SK-N-MC (cell line): Measurements from ENCODE around the gene DHODH.
"Not testable (repeated sequence)": the region's sequence is repeated elsewhere in the genome, so short reads cannot be mapped to it uniquely, and the experiment has no call there.

Source experiments
- DNase-seq: peaks from one replicate; pipeline ENCODE4 v3.0.0-alpha.2; 2011; ENCODE audit warnings: low read depth, low spot score
- H3K27ac ChIP-seq: fragments of 200-600 bp; sonication (generic); 2 replicates; pipeline ENCODE4 v1.5.1; 2016; ENCODE audit warnings: mixed run types
- H3K36me3 ChIP-seq: fragments of 200-600 bp; sonication (generic); 2 replicates; pipeline ENCODE4 v1.6.1; 2017; ENCODE audit warnings: antibody characterized with exemption, low read length, mixed read lengths; ENCODE audit not compliant: insufficient read depth
- H3K4me3 ChIP-seq: fragments of 200-600 bp; sonication (generic); 2 replicates; pipeline ENCODE4 v1.5.1; 2016
- H3K9ac ChIP-seq: fragments of 200-600 bp; sonication (generic); 2 replicates; pipeline ENCODE4 v1.8.0; 2017; ENCODE audit warnings: mixed run types, mixed read lengths; ENCODE audit not compliant: insufficient read length
- H3K9me3 ChIP-seq: fragments of 200-600 bp; sonication (generic); 2 replicates; pipeline ENCODE4 v1.6.1; 2017; ENCODE audit warnings: low read depth, mild to moderate bottlenecking, antibody characterized with exemption, low read length, moderate library complexity, mixed read lengths
- EZH2 ChIP-seq: fragments of 200-600 bp; sonication (generic); IDR thresholded peaks from one replicate; pipeline ENCODE4 v1.6.1; 2017; ENCODE audit warnings: antibody characterized with exemption
- FOXP2 ChIP-seq: optimal IDR thresholded peaks from 2 replicates; pipeline ENCODE3; 2011; ENCODE audit warnings: mild to moderate bottlenecking, moderate library complexity; ENCODE audit not compliant: insufficient read depth; ENCODE audit errors: extremely low read length, control extremely low read depth
- POLR2AphosphoS5 ChIP-seq: IDR thresholded peaks from 2 replicates; pipeline ENCODE4 v1.6.1; 2012; ENCODE audit warnings: mild to moderate bottlenecking, low read depth, low read length, borderline replicate concordance

DHODH gene

GRCh38 chr16:72060405-72060804 is 51.9 kb downstream of the DHODH start:
- H3K27ac ChIP-seq, result no peak overlapping the region

GRCh38 chr16:72061564-72061963 is 53.0 kb downstream of the DHODH start:
- H3K27ac ChIP-seq, result no peak overlapping the region
- no peaks in the 10 kb centered on the region for H3K36me3 ChIP-seq
- no peak overlapping the region for H3K4me3 ChIP-seq
- H3K9ac ChIP-seq, result no peak overlapping the region
- H3K9me3 ChIP-seq, result no peaks in the 10 kb centered on the region
- TF ChIP-seq POLR2AphosphoS5, result no peak
- TF ChIP-seq FOXP2, result no peak
- no peak for TF ChIP-seq EZH2
- no peak for DNase-seq

More at GRCh38 chr16:72060405-72060804, 51.9 kb downstream of the DHODH start:
- TF ChIP-seq EZH2 (no peak), POLR2AphosphoS5 (no peak), FOXP2 (no peak)
- Histone ChIP-seq H3K9ac (no peak overlapping the region), H3K9me3 (no peaks in the 10 kb centered on the region), H3K4me3 (no peak overlapping the region), H3K36me3 (no peaks in the 10 kb centered on the region)
- no peak for DNase-seq

- Histone ChIP-seq H3K9ac (no peak overlapping the region), H3K27ac (no peak overlapping the region), H3K9me3 (no peaks in the 10 kb centered on the region), H3K4me3 (no peak overlapping the region), H3K36me3 (no peaks in the 10 kb centered on the region)
- no peak for DNase-seq
- TF ChIP-seq EZH2, result no peak
- no peak for TF ChIP-seq FOXP2
- no peak for TF ChIP-seq POLR2AphosphoS5
Observed at GRCh38 chr16:72064361-72064894, 55.9 kb downstream of the DHODH start.

GRCh38 chr16:72066747-72067146 is 58.2 kb downstream of the DHODH start:
- no peak for DNase-seq
- H3K27ac ChIP-seq, result no peak overlapping the region
- H3K9ac ChIP-seq, result no peak overlapping the region
- no peak overlapping the region for H3K4me3 ChIP-seq
- TF ChIP-seq FOXP2 (no peak), EZH2 (no peak), POLR2AphosphoS5 (no peak)
- no peaks in the 10 kb centered on the region for H3K9me3 ChIP-seq
- no peaks in the 10 kb centered on the region for H3K36me3 ChIP-seq

GRCh38 chr16:72068930-72069329 is 60.4 kb downstream of the DHODH start:
- DNase-seq, result no peak
- H3K9me3 ChIP-seq, result no peaks in the 10 kb centered on the region

GRCh38 chr16:72072514-72073342 is 64.2 kb downstream of the DHODH start:
- no peak for TF ChIP-seq EZH2
- TF ChIP-seq POLR2AphosphoS5, result no peak
- Histone ChIP-seq H3K9ac (no peak overlapping the region), H3K36me3 (no peaks in the 10 kb centered on the region), H3K27ac (no peak overlapping the region), H3K4me3 (no peak overlapping the region), H3K9me3 (no peaks in the 10 kb centered on the region)
- no peak for DNase-seq

More at GRCh38 chr16:72068930-72069329, 60.4 kb downstream of the DHODH start:
- H3K27ac ChIP-seq, result no peak overlapping the region
- no peaks in the 10 kb centered on the region for H3K36me3 ChIP-seq
- no peak overlapping the region for H3K4me3 ChIP-seq
- TF ChIP-seq FOXP2 (no peak), EZH2 (no peak), POLR2AphosphoS5 (no peak)
- H3K9ac ChIP-seq, result no peak overlapping the region

GRCh38 chr16:72073560-72074230 is 65.2 kb downstream of the DHODH start:
- Histone ChIP-seq H3K27ac (no peak overlapping the region), H3K4me3 (no peak overlapping the region), H3K9me3 (no peaks in the 10 kb centered on the region), H3K9ac (no peak overlapping the region), H3K36me3 (no peaks in the 10 kb centered on the region)
- TF ChIP-seq EZH2, result no peak
- no peak for TF ChIP-seq POLR2AphosphoS5
- no peak for TF ChIP-seq FOXP2
- DNase-seq, result no peak

GRCh38 chr16:72075067-72075466 is 66.5 kb downstream of the DHODH start:
- H3K9ac ChIP-seq, H3K9me3 ChIP-seq, H3K27ac ChIP-seq, H3K4me3 ChIP-seq, DNase-seq, H3K36me3 ChIP-seq: not testable (repeated sequence)
